ENCODE data around the gene IVNS1ABP. TPM values are rescaled to one million over a fixed set of nuclear protein-coding genes. Genes with fewer than 3 reads are reported as not detected.

IVNS1ABP gene
- total and polyA plus RNA-seq, 8 donors = 19.3 to 297 (median 54.1) TPM

- Histone ChIP-seq H3K9me3 (no peaks in the 10 kb centered on the region), H3K4me3 (no peak overlapping the region), H3K27ac (no peak overlapping the region), H3K27me3 (no peaks in the 10 kb centered on the region), H3K4me1 (no peaks in the 10 kb centered on the region), H3K36me3 (no peaks in the 10 kb centered on the region)
- TF ChIP-seq CTCF (IDR thresholded peaks at IDR 0.05) (no peak), EP300 (IDR thresholded peaks at IDR 0.05) (no peak), POLR2AphosphoS5 (IDR thresholded peaks at IDR 0.05) (no peak), POLR2A (IDR thresholded peaks at IDR 0.05) (no peak)
- peak in 1 of 2 donors; percentile 79 for DNase-seq
- intact Hi-C loops (cut with DNase I; ENCODE audit: low total_unique reads) = no loop called here
- WGBS, 5 donors = 65 to 87% (median 81%) methylated on average over 2 of the region's 2 CpGs
Observed at GRCh38 chr1:185351734-185352466, 34.9 kb upstream of the IVNS1ABP start.

GRCh38 chr1:185350027-185350442, 33.0 kb upstream of the IVNS1ABP start:
- Histone ChIP-seq H3K4me3 (no peak overlapping the region), H3K27me3 (no peaks in the 10 kb centered on the region), H3K36me3 (no peaks in the 10 kb centered on the region), H3K4me1 (no peaks in the 10 kb centered on the region), H3K27ac (no peak overlapping the region), H3K9me3 (no peaks in the 10 kb centered on the region)
- TF ChIP-seq POLR2A (IDR thresholded peaks at IDR 0.05) (no peak), EP300 (IDR thresholded peaks at IDR 0.05) (no peak), POLR2AphosphoS5 (IDR thresholded peaks at IDR 0.05) (no peak), CTCF (IDR thresholded peaks at IDR 0.05) (no peak)
- no peak for DNase-seq
- intact Hi-C loops (cut with DNase I; ENCODE audit: low total_unique reads) = no loop called here
- WGBS, 5 donors = 56 to 90% (median 81%) methylated on average over 2 of the region's 2 CpGs

- H3K4me3 ChIP-seq = no peak overlapping the region
- no peak for DNase-seq
- intact Hi-C loops (cut with DNase I; ENCODE audit: low total_unique reads) = no loop called here
Observed at GRCh38 chr1:185349556-185349955, 32.5 kb upstream of the IVNS1ABP start.

GRCh38 chr1:185348985-185349384, 31.9 kb upstream of the IVNS1ABP start:
- no peak for DNase-seq
- Histone ChIP-seq H3K4me3 (no peak overlapping the region), H3K27me3 (no peaks in the 10 kb centered on the region), H3K36me3 (no peaks in the 10 kb centered on the region), H3K4me1 (no peaks in the 10 kb centered on the region), H3K9me3 (no peaks in the 10 kb centered on the region), H3K27ac (no peak overlapping the region)
- no peak for TF ChIP-seq POLR2AphosphoS5 (IDR thresholded peaks at IDR 0.05)
- no peak for TF ChIP-seq POLR2A (IDR thresholded peaks at IDR 0.05)
- no peak for TF ChIP-seq CTCF (IDR thresholded peaks at IDR 0.05)
- TF ChIP-seq EP300 (IDR thresholded peaks at IDR 0.05) = no peak
- intact Hi-C loops (cut with DNase I; ENCODE audit: low total_unique reads) = no loop called here
- 30 to 64% (median 53%) methylated on average over 1 of the region's 1 CpG for WGBS, 5 donors

More at GRCh38 chr1:185349556-185349955, 32.5 kb upstream of the IVNS1ABP start:
- Histone ChIP-seq H3K27me3 (no peaks in the 10 kb centered on the region), H3K4me1 (no peaks in the 10 kb centered on the region), H3K36me3 (no peaks in the 10 kb centered on the region), H3K27ac (no peak overlapping the region), H3K9me3 (no peaks in the 10 kb centered on the region)
- TF ChIP-seq EP300 (IDR thresholded peaks at IDR 0.05) (no peak), POLR2A (IDR thresholded peaks at IDR 0.05) (no peak), CTCF (IDR thresholded peaks at IDR 0.05) (no peak), POLR2AphosphoS5 (IDR thresholded peaks at IDR 0.05) (no peak)
- WGBS, 5 donors = 82 to 99% (median 85%) methylated on average over 2 of the region's 2 CpGs

Measured in stomach (tissue), 9 donors.